HG02798 (cell line): ENCODE measurements around the gene TCEA2.
"Not testable (repeated sequence)": the region's sequence is repeated elsewhere in the genome, so short reads cannot be mapped to it uniquely, and the experiment has no call there.

Source experiments
- ATAC-seq: cut with Tn5 transposase; IDR thresholded peaks from one replicate; pipeline ENCODE4 v1.9.1; 2021; ENCODE audit warnings: mild to moderate bottlenecking; ENCODE audit not compliant: unreplicated experiment, poor library complexity

The TCEA2 gene

DNA sequence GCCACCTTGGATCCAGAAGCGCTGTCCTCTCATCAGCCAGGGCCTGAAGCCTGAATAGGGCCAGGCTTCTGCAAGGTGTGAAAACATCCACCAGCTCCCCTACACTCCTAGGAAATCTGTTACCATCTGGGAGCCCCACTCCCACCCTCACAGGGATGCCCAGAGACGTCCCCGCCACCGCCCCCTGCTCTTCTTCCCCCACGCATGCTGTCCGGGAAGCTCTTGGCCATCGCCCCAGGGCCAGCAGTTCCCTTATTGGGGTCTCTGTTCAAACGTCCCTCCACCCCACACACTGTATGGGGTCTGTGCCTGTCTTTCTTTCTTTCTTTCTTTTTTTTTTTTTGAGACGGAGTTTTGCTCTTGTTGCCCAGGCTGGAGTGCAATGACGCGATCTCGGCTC is 12.6 kb downstream of the TCEA2 start:
- no peak for ATAC-seq

DNA sequence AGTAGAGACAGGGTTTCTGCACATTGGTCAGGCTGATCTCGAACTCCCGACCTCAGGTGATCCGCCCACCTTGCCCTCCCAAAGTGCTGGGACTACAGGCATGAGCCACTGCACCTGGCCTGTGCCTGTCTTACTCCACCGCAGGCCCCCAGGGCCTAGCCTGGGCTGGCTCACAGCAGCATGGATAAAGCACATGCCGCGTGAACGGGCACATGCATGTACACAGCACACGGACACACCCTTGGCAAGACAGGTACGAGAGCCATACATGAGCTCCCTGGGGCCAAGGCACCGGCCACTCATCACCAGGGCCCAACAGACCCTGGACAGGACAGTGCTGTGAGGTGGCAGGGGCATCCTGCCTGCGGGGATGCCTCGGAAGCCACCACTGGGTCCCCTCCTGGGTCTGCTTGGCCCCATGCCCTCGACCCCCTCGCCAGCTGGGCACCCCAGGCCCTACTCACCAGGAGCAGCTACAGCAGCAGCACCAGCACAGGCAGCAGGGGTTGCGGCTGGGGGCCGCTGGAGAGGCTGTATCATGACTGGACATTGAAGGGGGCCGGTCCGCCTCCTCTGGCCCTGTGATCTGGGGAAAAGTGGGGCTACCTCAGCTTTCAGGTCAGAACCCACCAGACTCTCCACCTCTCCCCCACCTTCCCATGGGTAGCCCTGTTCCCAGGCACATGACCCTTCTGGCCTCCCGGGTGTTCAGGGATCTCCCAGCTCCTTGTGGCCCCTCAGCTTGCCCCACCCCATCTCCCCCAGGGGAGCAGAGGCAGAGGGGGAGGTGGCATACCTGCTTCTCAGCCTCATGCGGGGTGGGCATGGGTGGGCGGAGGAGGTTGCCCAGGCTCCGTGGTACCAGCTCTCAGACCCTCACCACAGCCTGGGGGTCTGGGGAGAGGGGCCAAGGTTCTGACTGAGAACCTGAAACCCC is 13.3 kb downstream of the TCEA2 start:
- ATAC-seq = no peak

DNA sequence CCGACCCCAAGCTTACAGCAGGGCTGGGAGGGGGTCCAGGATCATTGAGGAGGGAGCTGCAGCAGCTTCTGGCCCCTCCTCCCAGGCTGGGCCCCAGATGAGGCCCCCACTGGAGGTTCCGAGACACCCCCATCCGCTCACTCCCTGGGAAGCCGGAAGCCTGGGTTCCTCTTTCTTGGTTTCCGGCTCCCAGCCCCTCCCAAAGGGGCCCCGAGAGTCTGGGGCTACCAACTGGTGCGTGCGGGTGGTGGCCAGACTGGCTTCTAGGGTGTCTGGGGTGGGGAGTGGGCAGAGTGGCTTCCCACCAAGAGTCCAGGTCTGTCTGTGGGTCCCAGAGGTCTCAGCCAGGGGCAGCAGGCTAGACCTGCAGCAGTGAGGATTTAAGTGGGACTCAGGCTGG is 14.1 kb downstream of the TCEA2 start:
- ATAC-seq = no peak

DNA sequence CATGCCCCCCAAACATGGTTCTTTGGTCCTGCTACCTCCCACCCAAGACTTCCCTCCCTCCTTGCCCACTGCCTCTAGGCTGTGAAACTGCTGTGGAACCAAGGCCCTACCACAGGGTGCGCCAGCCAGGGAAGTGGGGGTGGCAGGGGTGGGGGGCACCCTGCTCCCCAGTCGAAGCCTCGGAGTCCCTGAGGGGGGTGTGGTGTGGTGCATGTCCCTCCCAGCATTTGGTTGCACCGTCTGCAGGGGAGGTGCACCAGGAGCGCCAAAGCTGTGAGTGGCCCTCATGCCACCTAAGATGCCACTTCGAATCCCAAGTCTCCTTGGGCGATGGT is 14.5 kb downstream of the TCEA2 start:
- ATAC-seq = no peak

DNA sequence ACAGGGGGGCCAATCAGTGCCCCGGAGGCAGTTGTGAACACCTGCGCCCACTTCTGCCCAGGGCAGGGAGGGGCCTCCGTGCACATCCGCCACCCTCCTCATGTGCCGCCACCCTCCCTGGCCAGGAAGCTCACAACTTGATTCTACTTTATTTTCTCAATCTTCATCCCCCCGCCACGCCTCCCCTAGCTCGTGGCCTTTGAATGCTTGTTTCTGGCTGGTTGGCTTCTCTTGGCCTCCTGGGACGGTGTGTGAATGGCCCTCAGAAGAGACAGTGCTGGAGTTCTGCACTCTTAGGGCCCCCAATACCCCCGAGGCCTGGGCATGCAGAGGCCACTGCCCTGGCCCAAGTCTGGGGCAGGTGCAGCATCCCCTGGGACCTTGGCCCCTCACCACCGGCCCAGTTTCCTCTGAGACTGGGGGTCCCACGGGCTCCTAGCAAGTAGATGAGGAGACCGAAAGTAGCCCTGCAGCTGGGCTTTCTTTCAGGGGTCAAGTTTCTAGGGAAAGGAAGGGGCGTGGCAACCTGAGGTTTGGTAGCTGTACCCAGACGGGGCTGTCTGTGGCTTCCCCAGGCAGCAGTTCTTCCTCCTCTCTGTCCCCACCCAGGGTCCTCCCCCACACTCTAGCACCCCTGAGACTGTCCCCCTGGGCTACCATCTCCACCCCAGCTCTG is 15.0 kb downstream of the TCEA2 start:
- ATAC-seq = no peak

DNA sequence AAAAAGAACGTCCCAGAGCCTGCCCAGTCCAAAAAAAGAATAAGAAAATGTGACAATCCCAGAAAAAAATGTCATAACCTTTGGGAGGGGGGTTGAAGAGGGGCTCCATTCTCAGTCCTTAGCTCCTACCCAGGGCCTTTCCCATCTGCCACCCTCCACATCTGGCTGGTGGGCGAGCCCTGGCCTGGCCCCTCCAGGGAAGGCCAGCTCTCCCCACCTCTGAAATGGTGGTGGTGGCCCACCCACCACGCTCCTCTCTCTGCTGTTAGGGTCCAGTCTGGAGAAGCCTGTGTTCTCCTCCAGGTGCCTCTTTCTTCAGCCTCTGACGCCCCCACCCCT is 15.9 kb downstream of the TCEA2 start:
- no peak for ATAC-seq

DNA sequence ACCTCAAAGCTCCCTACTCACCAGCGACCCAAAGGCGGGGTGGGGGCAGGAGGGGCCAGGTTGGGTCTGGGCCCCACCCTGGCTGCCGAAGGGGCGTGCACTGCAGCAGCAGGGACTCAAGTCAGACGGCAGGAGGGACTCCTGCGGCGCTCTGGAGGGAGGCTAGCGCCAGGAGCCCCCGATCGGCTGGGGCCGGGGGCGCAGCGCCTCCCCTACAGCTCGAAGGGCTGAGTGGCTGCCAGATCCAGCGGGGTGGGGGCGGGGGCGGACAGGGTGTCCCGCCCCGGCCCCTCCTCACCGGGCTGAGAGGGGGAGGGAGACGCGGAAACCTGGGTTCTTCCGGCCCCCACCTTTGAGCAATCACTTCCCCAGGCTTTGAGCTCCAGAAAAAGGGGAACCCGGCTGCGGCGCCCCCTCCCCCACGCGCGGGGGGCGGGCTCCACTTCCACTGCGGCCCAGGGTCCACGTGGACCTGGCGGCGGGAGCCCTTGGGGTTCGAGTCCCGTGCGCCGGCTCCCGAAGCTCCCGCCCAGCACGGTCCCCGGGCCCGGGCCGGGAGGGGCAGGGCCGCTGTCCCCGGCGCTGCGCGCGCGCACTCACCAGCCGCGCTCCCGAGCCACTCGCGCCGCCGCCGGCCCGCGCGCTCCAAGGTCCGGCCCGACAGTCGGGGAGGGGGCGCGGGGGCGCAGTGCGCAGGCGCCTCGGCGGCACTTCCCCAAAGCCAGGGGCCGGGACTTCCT is 16.4 kb downstream of the TCEA2 start, which contains the start of gene RGS19:
Gene RGS19 (minus strand): TSS at position 246 of the 740 bp plus-strand sequence. CDS start 2,632 bp downstream, outside the sequence.
- peak; percentile 57 for ATAC-seq

DNA sequence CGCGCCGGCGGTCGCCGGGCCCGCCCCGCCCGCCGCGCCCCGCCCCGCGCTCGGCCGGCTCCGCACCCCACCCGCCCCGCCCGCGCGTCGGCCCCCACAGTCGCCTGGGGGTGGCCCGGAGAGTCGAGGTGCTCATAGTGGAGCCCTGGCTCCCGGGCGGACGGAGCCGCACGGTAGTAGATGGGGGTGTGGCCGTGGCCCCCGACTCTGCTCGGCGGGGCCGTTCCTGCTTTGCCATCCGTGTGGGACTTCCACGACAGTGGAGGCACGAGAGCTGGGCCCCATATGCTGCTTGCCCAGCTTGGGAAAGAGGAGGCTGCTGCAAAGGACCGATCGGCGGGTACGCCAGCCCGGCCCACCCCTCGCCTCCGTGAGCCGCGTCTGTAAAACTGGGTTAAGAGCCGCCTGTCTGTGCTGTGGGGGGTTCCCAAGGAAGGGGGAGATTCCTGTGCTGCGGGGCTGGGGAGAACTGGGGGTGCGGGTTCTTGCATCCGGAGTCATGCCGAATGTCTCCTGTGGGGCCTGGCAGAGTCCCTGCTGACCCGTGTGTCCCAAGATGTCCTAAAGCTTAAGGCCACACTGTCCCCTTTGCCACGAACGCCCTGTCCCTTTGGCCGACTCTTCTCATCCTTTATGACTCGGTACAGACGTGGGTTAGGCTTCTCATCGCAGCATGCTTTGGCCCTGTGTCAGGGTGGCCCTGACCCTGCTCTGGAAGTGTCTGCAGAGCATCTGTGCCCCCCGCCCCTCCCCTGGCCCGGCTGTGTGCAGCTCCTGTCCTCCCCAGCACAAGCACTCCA is 17.2 kb downstream of the TCEA2 start, which contains the start of gene OPRL1:
Gene OPRL1 (plus strand): TSS at position 70 of the 800 bp plus-strand sequence. CDS start 12,639 bp downstream, outside the sequence.
- no peak for ATAC-seq

DNA sequence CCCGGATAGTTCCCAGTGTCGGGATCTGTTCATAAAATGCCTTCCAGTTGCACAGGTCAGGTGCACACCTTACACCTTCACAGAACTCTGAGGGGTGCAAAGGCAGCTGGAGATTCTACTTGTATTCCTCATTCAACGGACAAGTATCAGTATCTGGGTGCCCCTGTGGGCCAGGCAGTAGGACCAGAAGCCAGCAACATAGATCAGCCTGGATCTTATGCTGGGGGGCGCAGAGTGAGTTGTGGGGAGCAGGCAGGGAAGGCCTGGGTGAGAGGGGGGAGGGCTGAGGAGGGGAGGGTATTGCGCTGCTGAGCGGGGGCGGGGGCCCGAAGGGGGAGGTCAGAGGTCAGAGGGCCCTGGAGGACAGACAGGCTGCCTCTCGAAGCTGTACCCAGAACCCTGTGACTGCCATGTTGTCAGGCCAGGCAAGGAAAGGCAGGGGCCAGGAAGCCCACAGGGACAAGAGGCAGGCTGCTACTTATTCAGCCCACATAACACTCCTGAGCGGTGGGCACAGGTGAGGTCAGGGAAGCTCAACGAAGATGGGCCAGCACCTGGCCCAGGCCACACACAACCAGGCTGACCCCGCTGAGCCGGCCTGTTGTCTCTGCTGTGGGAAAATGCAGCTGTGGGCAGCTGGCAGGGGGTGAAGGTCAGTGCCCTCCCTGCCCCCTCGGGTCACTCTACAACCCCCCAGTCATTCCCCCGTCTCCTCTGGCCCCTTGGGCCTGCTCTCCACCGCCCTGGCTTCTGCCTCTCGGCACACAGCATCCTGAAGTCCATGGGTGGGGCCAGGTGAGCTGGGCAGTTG is 18.0 kb downstream of the TCEA2 start:
- no peak for ATAC-seq

DNA sequence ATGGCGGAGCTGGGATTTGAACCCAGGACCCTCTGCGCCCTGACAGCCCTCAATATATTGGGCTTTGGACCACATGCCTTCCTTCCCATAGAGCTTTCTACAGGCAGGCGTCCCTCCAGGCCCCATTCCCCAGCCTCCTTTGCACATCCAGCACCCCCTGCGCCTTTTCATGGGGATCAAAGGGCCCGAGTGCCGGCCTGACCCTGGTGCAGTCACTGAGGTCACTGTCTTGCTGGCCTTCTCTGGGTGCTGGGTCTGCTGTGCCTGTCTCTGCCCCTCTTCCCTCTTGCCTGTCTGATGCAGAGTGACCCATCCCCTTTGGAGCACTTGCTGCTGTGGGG is 18.6 kb downstream of the TCEA2 start:
- no peak for ATAC-seq

DNA sequence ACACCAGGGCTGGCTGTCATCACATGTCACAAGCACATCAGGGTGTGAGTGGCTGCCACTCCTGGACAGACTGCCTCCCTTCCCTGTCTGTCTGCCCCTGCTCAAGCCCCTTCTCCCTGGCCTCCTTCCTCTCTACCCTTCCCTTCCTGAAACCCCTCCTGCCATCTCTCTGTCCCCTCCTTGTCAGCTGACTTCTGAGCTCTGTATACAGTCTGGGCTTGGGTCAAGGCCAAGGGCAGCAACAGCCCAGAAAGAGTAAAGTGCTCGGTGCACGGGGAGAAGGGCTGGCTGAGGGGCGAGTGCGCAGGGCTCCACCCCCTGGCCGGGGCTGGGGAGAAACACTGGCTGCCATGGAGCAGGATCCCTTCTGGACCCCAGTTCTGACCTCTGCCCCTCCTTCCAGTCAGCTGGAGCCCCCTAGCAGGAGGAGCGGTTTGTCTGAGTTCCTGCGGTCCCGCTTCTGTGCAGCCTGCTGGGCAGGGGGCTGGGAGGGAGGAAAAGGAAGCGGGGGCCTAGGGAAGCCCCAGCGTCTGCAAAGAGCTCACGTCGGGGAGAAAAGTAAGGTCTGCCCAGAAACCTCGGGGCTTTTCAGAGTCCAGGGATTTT is 19.2 kb downstream of the TCEA2 start:
- ATAC-seq = no peak

DNA sequence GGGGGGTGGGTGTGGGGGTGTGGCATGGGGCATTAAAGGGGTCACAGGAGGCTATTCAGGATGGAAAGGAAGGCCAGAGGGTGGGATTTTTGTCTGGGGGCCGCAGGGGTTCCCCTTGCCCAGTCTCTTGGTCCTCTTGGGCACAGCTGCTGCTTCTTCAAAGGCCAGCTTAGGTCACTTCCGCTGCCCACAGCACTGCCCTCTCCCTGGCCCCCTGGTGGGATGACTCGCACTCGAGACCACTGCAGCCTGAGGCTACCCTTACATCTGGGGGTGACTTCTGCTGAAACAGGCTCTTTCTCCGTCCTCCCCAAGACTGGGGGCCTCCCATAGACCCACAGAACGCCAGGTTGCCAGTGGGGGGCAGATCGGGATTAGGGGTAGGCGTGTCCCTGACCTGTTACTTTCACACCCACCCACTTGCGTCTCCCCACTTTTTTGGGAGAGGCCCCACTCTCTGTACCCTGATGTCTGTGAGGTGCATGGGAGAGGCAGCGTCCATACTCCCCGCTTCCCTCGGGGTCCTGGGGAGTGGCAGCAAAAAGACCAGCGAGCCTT is 19.9 kb downstream of the TCEA2 start:
- ATAC-seq = no peak

DNA sequence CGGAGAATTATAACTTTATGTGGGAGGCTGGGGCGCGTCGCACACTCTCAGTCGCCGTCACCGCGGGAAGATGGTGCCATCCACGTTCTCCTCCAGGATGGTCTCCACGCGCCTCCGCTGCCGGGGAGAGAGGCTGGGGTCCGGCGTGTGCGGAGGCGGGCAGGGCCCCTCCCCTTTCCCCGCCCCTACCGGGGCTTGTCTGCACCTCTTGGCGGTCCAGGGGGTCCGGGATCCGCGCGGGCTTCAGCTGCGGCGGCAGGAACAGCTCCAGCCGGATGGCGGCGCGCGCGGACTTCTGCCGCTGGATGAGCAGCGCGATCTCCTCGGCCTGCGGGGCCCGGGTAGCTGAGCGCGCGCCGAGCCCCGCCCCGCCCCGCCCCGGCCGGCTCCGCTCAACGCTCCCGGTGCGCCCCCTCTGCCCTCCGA is 20.4 kb downstream of the TCEA2 start:
- ATAC-seq = no peak

DNA sequence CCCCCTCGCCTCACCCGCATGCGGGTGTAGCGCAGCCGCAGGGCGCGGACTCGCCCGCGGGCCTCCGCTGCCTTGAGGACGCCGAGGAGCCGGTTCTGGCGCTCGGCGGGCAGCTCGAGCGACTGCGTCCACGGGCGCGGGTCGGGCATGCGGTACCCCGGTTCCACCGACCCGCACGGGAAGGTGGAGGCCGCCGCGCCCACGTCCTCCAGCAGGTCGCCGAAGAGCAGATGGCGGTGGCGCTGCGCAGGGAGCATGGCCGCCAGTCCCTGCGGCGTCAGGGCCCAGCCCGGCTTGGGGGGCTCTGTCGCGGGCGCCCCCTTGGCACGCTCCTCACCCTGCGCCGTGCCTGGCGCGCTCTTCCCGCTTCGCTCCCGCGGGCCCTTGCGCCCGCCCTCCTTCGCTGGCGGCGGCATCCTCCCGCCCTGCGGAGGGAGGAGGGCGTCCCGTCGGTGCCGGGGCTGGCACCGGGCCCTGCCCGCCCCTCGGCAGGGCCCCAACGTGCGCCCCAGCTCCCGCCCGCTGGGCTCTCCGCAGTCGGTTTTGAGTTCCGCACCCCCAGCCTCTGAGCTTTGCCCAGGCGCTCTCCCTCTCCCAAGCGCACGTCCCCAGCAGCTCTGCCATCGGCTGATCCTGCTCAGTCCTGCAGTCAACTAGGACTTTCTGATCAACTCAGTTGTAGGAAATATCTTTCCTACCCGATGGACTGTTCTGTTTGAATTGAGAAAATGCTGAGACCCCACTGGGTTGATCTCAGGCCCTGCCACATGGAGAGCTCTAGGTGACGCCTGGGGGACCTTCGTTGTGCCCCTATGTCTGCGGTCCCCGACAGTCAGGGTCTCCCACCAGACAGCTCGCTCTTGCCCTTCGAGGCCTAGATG is 21.0 kb downstream of the TCEA2 start, which contains the start of gene LKAAEAR1:
Gene LKAAEAR1 (minus strand): TSS at position 595 of the 881 bp plus-strand sequence. CDS start 179 bp downstream, at position 416.
- ATAC-seq = no peak

DNA sequence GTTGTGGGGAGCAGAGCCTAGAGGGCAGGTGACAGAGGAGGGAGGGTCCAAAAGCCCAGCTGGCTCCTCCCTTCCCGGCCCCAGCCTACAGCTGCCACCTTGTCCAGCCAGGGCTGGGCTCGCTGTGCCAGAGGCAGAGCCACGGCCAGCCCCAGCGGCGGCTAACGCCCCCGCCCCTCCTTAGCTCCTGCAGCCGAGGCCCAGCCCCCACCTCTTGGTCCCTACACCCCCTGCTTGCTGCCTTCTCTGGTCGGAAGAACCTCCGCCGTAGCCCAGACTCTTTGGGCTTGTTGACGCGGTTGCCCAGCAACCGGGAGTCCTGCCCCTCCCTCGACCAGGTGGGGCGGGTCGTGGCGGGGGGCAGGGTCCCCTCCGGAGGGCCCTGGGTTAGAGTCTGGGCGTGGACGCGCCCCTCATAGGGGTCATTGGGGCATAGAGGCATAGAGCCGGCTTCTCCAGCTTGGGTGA is 21.7 kb downstream of the TCEA2 start:
- no peak for ATAC-seq

DNA sequence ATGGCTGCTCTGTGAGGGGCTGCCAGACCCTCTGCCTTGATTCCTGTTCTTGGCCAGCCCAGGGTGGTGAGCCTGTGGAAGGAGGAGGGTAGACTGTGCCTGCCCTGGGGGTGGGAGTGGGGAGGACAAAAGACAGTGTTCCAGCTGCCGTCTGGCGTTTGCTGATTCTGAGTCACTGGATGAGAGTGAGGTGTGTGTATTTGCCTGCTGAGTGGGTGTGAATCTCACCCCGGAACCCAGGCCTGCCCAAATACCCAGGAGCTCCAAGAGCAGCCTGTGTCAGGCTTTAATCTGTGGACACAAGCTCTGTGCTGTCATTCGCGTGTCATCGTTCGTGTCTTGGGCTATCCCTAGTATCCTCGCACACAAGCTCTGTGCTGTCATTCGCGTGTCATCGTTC is 23.8 kb downstream of the TCEA2 start:
- ATAC-seq = no peak

DNA sequence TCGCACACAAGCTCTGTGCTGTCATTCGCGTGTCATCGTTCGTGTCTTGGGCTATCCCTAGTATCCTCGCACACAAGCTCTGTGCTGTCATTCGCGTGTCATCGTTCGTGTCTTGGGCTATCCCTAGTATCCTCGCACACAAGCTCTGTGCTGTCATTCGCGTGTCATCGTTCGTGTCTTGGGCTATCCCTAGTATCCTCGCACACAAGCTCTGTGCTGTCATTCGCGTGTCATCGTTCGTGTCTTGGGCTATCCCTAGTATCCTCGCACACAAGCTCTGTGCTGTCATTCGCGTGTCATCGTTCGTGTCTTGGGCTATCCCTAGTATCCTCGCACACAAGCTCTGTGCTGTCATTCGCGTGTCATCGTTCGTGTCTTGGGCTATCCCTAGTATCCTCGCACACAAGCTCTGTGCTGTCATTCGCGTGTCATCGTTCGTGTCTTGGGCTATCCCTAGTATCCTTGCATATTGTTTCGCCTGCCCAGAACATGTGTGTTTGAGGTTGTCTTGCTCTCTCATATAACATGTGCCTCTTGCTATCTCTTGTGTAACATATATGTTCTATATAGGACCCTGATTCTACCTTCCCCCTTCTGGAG is 24.3 kb downstream of the TCEA2 start:
- not testable (repeated sequence) for ATAC-seq
